ENCODE measurements around the gene ERC1.

The ERC1 gene

GRCh38 chr12:990661-991349 lies at the start of gene ERC1:
Gene ERC1, plus strand, starts transcription at chr12:991223. Its CDS starts 36,681 bp downstream, at chr12:1027904.
- DNase-seq = peak; percentile 81

GRCh38 chr12:943051-943450 lies 48.0 kb upstream of the ERC1 start:
- no peak for DNase-seq

- DNase-seq = no peak
Measured at GRCh38 chr12:944211-944610, 46.8 kb upstream of the ERC1 start.

- no peak for DNase-seq
Measured at GRCh38 chr12:946212-946611, 44.8 kb upstream of the ERC1 start.

GRCh38 chr12:946631-947030 lies 44.4 kb upstream of the ERC1 start:
- no peak for DNase-seq

GRCh38 chr12:948238-948637 lies 42.8 kb upstream of the ERC1 start:
- no peak for DNase-seq

- DNase-seq = peak; percentile 96
Measured at GRCh38 chr12:949453-950191, 41.4 kb upstream of the ERC1 start, which contains the start of gene RAD52. Gene RAD52, minus strand, starts transcription at chr12:949694. Its CDS starts 16,636 bp downstream, at chr12:933058.

GRCh38 chr12:951176-951575 lies 39.8 kb upstream of the ERC1 start:
- DNase-seq = no peak

GRCh38 chr12:953776-954175 lies 37.2 kb upstream of the ERC1 start:
- no peak for DNase-seq

GRCh38 chr12:954741-955140 lies 36.3 kb upstream of the ERC1 start:
- no peak for DNase-seq

- DNase-seq = no peak
Measured at GRCh38 chr12:955939-956338, 35.1 kb upstream of the ERC1 start.

GRCh38 chr12:958588-959123 lies 32.4 kb upstream of the ERC1 start:
- no peak for DNase-seq

GRCh38 chr12:966724-967123 lies 24.3 kb upstream of the ERC1 start:
- DNase-seq = no peak

- DNase-seq = no peak
Measured at GRCh38 chr12:967641-968040, 23.4 kb upstream of the ERC1 start.

GRCh38 chr12:968545-968944 lies 22.5 kb upstream of the ERC1 start:
- DNase-seq = no peak

- DNase-seq = no peak
Measured at GRCh38 chr12:969821-970220, 21.2 kb upstream of the ERC1 start.

- DNase-seq = no peak
Measured at GRCh38 chr12:971991-972390, 19.0 kb upstream of the ERC1 start.

GRCh38 chr12:974271-974862 lies 16.7 kb upstream of the ERC1 start:
- DNase-seq = no peak

- no peak for DNase-seq
Measured at GRCh38 chr12:976644-977043, 14.4 kb upstream of the ERC1 start.

- DNase-seq = no peak
Measured at GRCh38 chr12:977156-977555, 13.9 kb upstream of the ERC1 start.

- DNase-seq = no peak
Measured at GRCh38 chr12:979349-979748, 11.7 kb upstream of the ERC1 start.

- DNase-seq = no peak
Measured at GRCh38 chr12:981176-981828, 9.7 kb upstream of the ERC1 start.

- DNase-seq = no peak
Measured at GRCh38 chr12:981961-982360, 9.1 kb upstream of the ERC1 start.

Measured in stimulated activated naive CD4-positive, alpha-beta T cell treated with Interleukin-2 at 50 U/mL for 16 hours (primary cell).